Measurements from ENCODE around the gene CTDNEP1. TPM values are rescaled to one million over a fixed set of nuclear protein-coding genes. Genes with fewer than 3 reads are reported as not detected.

The CTDNEP1 gene
- total RNA-seq, 1 donor from 2014 or later: 96.0 TPM

- no peak for DNase-seq (ENCODE audit: low read depth)
- peak overlapping the region; percentile 46 for H3K4me3 ChIP-seq (ENCODE audit: low read depth, low read length)
Measured at GRCh38 chr17:7262935-7263800, 11.6 kb upstream of the CTDNEP1 start.

GRCh38 chr17:7262192-7262934 is 10.8 kb upstream of the CTDNEP1 start, which contains the start of gene CLDN7:
Gene CLDN7, minus strand, starts transcription at chr17:7262478. Its CDS starts 435 bp downstream, at chr17:7262043.
- TF ChIP-seq CTCF (IDR thresholded peaks at IDR 0.05; ENCODE audit: insufficient read depth, low read length, poor library complexity, severe bottlenecking): no peak
- H3K27me3 ChIP-seq (ENCODE audit: control insufficient read depth, insufficient read depth, low read length): peaks cover 11% of the 10 kb centered on the region

More at GRCh38 chr17:7262935-7263800, 11.6 kb upstream of the CTDNEP1 start:
- Histone ChIP-seq H3K27me3 (ENCODE audit: control insufficient read depth, insufficient read depth, low read length) (peaks cover 11% of the 10 kb centered on the region), H3K36me3 (ENCODE audit: control insufficient read depth, insufficient read depth, low read length) (no peaks in the 10 kb centered on the region)
- no peak for TF ChIP-seq CTCF (IDR thresholded peaks at IDR 0.05; ENCODE audit: insufficient read depth, low read length, poor library complexity, severe bottlenecking)

GRCh38 chr17:7261379-7262191 is 10.1 kb upstream of the CTDNEP1 start:
- peaks cover 11% of the 10 kb centered on the region for H3K27me3 ChIP-seq (ENCODE audit: control insufficient read depth, insufficient read depth, low read length)
- no peaks in the 10 kb centered on the region for H3K36me3 ChIP-seq (ENCODE audit: control insufficient read depth, insufficient read depth, low read length)
- H3K4me3 ChIP-seq (ENCODE audit: low read depth, low read length): peak overlapping the region; percentile 46
- DNase-seq (ENCODE audit: low read depth): no peak
- no peak for TF ChIP-seq CTCF (IDR thresholded peaks at IDR 0.05; ENCODE audit: insufficient read depth, low read length, poor library complexity, severe bottlenecking)

More at GRCh38 chr17:7262192-7262934, 10.8 kb upstream of the CTDNEP1 start, which contains the start of gene CLDN7:
- Histone ChIP-seq H3K36me3 (ENCODE audit: control insufficient read depth, insufficient read depth, low read length) (no peaks in the 10 kb centered on the region), H3K4me3 (ENCODE audit: low read depth, low read length) (peak within 1 kb of the TSS; percentile 46)
- no peak for DNase-seq (ENCODE audit: low read depth)

GRCh38 chr17:7260651-7261378 is 9.3 kb upstream of the CTDNEP1 start:
- DNase-seq (ENCODE audit: low read depth): no peak
- peak overlapping the region; percentile 46 for H3K4me3 ChIP-seq (ENCODE audit: low read depth, low read length)
- H3K27me3 ChIP-seq (ENCODE audit: control insufficient read depth, insufficient read depth, low read length): peaks cover 11% of the 10 kb centered on the region
- TF ChIP-seq CTCF (IDR thresholded peaks at IDR 0.05; ENCODE audit: insufficient read depth, low read length, poor library complexity, severe bottlenecking): no peak
- no peaks in the 10 kb centered on the region for H3K36me3 ChIP-seq (ENCODE audit: control insufficient read depth, insufficient read depth, low read length)

GRCh38 chr17:7260151-7260550 is 8.6 kb upstream of the CTDNEP1 start:
- no peaks in the 10 kb centered on the region for H3K36me3 ChIP-seq (ENCODE audit: control insufficient read depth, insufficient read depth, low read length)
- peaks cover 11% of the 10 kb centered on the region for H3K27me3 ChIP-seq (ENCODE audit: control insufficient read depth, insufficient read depth, low read length)
- TF ChIP-seq CTCF (IDR thresholded peaks at IDR 0.05; ENCODE audit: insufficient read depth, low read length, poor library complexity, severe bottlenecking): no peak
- no peak for DNase-seq (ENCODE audit: low read depth)
- no peak overlapping the region for H3K4me3 ChIP-seq (ENCODE audit: low read depth, low read length)

Data from kidney epithelial cell (primary cell).